HG03196 (cell line): ENCODE data around the gene NLE1.
"Not testable (repeated sequence)": the region's sequence is repeated elsewhere in the genome, so short reads cannot be mapped to it uniquely, and the experiment has no call there.

ENCODE experiments used
- ATAC-seq: cut with Tn5 transposase; IDR thresholded peaks from one replicate; pipeline ENCODE4 v1.9.1; 2021; ENCODE audit not compliant: unreplicated experiment

The NLE1 gene

DNA sequence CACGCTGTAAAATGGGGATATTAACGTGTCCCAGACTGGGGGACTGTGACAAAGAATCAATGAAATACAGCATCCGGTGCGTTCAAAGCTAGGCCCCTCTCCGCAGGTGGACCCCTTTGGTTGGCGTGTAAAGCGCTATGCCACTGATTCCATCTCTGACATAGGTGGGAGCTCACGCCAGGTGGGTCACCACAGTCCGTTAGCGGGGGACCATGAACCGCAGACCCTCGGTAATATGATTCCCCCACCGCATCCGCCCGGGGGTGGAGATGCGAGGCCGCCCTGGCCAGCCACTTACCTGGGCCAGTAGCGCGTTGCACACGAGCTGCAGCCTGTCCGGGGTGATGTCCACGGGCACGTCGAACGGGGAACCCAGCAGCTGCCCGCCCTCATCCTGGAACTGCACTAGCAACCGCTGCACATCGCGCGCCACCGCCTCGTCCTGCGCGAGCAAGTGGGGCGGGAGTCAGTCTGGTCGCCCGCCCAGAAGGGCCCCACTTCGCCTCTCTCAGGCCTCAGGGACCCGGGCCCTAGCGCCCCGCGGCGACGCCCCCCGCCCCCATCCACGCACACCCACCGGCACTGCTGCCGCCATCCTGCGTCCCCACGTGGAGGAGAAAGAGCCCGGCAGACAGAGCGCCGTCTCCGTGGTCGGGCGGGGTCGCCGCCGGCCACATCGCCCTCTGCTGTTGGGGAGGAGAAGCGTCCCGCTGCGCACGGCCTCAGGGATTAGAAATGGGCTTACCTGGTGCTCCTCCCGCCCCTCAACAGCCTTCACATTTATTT lies at the start of gene NLE1:
Gene NLE1, minus strand, starts transcription at position 623 of the 786 bp plus-strand sequence. Its CDS starts 28 bp downstream, at position 595.
- peak; percentile 79 for ATAC-seq

- ATAC-seq = no peak
These were observed 49.0 kb upstream of the NLE1 start for GRCh38 chr17:35191001-35191695.

- ATAC-seq = no peak
These were observed 47.2 kb upstream of the NLE1 start for GRCh38 chr17:35189291-35189690.

- no peak for ATAC-seq
These were observed 46.0 kb upstream of the NLE1 start for GRCh38 chr17:35188111-35188510.

DNA sequence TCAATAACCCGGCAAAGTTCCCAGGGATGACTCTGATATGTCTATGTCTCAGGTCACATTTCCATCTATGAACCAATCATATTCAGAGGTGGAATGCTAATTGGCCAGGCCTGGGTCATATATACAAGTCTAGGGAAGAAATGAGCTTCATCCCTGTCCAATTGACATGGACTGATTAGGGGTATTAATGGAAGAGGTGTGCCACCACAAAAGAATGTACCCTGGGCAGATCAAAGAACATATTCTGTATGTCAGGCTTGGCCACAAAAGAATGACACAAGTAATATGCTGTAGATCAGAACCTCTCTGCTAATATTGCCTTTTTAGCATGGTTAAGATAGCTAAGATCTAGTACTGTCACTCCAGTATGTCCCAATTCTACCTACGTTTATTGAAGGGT lies 45.4 kb upstream of the NLE1 start:
- no peak for ATAC-seq

DNA sequence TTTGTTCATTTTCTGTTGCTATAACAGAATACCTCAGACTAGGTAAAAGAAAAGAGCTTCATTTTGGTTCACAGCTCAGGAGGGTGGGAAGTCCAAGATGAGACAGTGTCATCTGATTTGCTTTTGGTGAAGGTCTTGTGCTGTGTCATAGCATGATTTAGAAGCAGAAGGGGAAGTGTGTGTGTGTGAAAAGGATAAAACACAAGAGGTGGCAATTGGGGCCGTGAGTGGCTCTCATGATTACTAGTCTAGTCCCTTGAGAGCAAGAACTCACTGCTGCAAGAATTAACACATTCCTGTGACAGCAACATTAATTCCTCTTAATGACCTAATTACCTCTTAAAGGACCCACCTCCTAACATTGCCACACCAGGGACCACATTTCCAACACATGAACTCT lies 43.7 kb upstream of the NLE1 start:
- ATAC-seq = no peak

DNA sequence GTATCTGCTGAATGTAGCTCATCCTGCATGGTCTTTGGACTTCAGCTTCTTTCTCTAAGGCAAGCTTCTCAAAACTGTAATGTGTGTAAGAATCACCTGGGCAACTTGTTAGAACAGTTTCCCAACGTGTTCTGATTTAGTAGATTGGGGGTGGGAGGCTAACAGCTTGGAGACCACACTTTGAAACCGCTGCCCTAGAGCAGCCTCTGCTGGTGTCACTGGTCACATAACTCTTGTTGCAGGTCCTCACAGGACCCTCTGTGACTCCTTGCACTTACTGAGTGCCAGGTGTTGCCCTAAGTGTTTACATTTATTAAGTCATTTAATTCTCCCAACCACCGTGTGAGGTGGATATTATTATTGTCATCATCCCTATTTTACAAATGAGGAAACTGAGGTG lies 42.2 kb upstream of the NLE1 start:
- ATAC-seq = no peak

GRCh38 chr17:35183332-35183731 lies 41.2 kb upstream of the NLE1 start:
- ATAC-seq = no peak

- not testable (repeated sequence) for ATAC-seq
These were observed 37.3 kb upstream of the NLE1 start for GRCh38 chr17:35179379-35179778.

DNA sequence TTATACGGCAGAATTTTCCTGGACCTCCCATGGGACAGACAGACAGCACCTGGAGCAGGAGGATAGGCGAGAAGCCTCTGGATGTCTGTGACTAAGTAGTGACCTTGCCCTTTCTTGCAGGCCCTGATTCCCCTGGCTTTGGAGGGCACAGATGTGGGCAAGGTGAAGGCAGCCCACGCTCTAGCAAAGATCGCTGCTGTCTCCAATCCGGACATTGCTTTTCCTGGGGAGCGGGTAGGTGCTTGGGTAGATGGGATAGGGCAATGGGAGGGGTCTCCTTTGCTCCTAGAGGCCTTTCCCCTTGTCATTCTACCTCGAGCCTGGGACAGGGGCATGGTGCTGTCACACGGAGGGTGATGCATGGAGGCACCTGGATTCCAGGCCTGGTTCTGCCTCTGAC lies 34.8 kb upstream of the NLE1 start:
- no peak for ATAC-seq

DNA sequence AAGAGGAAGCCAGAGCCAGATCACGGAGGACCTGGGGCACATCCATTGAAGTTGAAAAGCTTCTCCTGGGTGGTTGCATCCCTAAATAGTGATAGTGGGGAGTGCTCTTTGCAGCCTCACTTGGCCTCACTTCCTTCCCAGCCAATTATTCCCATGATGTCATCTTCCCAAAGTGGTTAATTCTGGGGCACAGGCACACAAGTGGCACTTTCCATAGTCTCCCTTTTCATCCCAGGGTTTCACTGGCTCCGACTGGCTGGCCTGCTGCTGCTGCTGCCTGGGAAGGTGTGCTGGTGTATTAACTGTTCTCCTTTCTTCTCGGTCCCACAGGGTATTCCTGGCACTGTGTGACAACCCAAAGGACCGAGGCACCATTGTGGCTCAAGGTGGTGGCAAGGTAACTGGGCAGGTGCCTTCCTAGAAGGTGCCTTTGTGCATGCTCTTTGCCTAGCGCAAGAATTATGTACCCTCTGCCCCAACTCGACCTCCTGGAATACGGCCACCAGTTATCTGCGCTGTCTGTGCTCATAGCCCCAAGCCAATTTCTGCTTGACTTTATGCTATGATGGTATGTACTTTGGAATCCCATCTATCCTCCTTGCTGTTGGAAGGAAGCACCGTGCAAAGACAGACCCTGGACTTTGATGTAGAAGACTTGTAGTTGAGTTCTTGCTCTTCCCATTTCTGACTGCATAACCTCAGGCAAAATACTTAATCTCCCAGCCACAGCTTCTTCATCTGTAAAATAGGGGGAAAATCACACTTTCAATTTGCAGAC lies 33.7 kb upstream of the NLE1 start:
- no peak for ATAC-seq

DNA sequence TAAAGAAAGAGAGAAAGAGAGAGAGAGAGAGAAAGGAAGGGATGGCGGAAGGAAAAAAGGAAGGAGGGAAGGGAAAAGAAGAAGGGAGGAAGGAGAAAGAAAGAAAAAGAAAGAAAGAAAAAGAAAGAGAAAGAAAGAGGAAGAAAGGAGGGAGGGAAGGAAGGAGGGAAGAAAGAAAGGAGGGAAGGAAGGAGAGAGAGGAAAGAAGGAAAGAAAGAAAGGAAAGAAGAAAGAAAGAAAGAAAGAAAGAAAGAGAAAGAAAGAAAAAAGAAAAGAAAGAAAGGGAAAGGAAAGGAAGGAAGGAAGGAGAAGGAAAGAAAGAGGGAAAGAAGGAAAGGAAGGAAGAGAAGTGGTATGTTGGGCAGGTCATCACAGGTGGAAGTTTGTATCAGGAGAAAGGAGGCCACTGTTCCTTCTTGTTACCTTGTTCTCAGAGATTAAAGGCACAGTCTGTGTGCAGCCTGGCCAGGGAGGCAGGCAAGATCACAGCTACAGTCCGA lies 32.8 kb upstream of the NLE1 start:
- ATAC-seq = no peak

GRCh38 chr17:35172321-35172720 lies 30.2 kb upstream of the NLE1 start:
- not testable (repeated sequence) for ATAC-seq

DNA sequence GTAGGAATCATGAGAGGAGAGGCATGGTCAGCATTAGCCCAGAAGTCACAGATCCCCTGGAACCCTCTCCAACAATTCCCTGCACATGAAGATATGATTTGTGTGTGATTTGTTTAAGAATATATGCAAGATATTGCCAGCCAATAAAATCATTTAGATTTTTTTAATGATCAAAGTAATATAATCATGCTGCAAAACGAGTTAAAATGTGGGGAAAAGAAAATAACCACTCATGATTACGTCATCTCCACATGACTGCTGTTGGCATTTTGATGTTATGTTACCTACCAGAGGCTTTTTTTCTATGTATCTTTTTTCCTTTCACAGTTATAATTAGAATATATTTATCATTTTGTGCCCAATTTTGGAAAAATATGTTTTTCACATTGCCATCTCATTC lies 29.7 kb upstream of the NLE1 start:
- no peak for ATAC-seq

GRCh38 chr17:35170968-35171771 lies 29.1 kb upstream of the NLE1 start:
- no peak for ATAC-seq

DNA sequence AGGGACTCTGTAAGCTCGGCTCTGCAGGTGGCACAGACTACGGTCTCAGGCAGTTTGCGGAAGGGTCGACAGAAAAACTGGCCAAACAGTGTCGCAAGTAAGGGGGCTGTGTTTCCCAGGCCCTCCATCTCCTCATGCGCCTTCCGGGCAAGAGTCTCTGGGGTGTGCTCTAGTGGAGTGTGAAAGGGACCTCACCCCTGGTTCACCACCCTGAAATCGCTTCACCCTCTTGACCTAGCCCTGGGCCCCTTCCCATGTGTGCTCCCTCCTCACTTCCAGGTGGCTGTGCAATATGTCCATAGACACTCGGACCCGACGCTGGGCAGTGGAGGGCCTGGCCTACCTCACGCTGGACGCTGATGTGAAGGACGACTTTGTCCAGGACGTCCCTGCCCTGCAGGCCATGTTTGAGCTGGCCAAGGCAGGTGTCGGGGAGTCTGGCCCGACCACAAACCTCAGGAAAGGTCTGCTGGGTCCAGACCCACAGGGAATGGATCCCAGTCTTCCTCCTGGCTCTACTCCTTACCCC lies 27.8 kb upstream of the NLE1 start:
- ATAC-seq = no peak

DNA sequence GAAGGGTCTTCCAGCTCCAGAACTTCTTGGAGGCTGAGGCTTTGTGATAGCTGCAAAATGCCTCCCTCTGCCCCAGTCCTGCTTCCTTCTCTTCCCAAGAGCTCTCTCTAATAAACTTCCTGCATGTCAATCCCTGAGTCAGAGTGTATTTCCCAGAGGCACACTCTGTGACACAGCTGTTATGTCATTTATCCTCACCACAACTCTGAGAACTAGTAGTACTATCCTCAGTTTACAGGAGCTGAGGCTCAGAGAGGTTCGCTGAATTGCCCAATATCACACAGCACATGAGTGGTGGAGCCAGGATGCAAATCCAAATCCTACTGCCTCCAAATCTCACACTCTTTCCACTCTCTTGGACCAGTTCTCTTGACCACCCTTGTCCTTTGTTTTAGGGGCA lies 25.6 kb upstream of the NLE1 start:
- no peak for ATAC-seq

DNA sequence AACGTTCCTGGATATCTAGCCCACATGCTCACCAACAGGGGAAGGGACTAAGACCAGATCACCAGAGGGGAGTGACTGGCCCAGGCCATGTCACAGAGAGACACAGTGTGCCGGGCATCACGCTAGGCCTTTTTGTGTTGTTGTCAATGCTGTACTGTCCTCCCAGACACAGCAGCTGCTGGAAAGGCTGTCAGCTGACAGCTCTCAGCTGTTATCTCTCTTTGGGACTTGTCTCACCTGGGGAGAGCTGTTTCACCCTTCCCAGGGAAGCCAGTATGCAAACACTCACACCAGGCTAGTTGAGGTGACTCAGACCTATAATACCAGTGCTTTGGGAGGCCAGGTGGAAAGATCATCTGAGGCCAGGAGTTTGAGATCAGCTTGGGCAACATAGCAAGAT lies 24.9 kb upstream of the NLE1 start:
- no peak for ATAC-seq

- ATAC-seq = no peak
These were observed 24.4 kb upstream of the NLE1 start for GRCh38 chr17:35166526-35166925.

- ATAC-seq = no peak
These were observed 22.6 kb upstream of the NLE1 start for GRCh38 chr17:35164716-35165115.

DNA sequence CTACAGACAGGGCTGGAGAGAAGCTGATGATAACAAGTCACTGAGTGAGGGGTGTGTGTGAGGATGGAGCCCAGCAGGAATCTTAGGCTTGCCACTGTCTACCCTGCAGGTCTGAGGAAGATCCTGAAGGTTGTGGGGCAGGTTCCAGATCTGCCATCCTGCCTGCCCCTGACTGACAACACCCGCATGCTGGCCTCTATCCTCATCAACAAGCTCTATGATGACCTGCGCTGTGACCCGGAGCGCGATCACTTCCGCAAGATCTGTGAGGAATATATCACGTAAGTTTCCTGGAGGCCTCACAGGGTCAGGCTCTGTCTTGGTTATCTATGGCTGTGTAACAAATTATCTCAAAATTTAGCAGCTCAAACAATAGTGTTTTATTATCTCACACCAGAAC lies 21.8 kb upstream of the NLE1 start:
- no peak for ATAC-seq
